ENCODE data around the gene MAPK12. TPM values are rescaled to one million over a fixed set of nuclear protein-coding genes. Genes with fewer than 3 reads are reported as not detected.

MAPK12 gene
- total RNA-seq, 4 donors from 2014 or later, result 1.2 to 37.1 (median 5.4) TPM

DNA sequence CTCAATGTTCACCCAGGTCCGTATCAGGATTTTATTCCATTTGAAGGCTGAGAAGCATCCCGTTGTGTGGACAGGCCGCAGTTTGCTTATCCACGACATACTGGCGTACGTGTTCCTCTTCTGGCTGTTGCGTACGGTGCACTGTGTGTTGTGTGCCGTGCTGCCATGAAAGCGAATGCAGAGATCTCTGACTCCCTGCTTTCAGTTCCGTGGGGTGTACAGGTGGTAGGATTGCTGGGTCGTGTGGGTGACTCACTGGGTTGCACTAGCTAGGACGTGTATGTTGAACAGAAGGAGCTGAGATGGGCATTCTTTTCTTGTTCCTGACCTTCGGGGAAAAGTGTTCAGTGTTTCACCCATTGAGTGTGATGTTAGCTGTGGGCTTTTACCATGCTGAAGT is 50.3 kb downstream of the MAPK12 start:
- TF ChIP-seq, protein P1, sequence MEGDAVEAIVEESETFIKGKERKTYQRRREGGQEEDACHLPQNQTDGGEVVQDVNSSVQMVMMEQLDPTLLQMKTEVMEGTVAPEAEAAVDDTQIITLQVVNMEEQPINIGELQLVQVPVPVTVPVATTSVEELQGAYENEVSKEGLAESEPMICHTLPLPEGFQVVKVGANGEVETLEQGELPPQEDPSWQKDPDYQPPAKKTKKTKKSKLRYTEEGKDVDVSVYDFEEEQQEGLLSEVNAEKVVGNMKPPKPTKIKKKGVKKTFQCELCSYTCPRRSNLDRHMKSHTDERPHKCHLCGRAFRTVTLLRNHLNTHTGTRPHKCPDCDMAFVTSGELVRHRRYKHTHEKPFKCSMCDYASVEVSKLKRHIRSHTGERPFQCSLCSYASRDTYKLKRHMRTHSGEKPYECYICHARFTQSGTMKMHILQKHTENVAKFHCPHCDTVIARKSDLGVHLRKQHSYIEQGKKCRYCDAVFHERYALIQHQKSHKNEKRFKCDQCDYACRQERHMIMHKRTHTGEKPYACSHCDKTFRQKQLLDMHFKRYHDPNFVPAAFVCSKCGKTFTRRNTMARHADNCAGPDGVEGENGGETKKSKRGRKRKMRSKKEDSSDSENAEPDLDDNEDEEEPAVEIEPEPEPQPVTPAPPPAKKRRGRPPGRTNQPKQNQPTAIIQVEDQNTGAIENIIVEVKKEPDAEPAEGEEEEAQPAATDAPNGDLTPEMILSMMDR (IDR thresholded peaks at IDR 0.05), result no peak
- no peak for TF ChIP-seq POLR2A (IDR thresholded peaks at IDR 0.05)
- no peak overlapping the region for H3K4me3 ChIP-seq
- no peak overlapping the region for H3K27ac ChIP-seq
- no peaks in the 10 kb centered on the region for H3K9me3 ChIP-seq
- DNase-seq, result no peak
- H3K4me1 ChIP-seq, result peaks cover 0 to 10% (median 0%) of the 10 kb centered on the region in 4 donors
- H3K27me3 ChIP-seq, result no peaks in the 10 kb centered on the region
- H3K36me3 ChIP-seq, result peaks cover 0 to 87% (median 0%) of the 10 kb centered on the region in 3 donors

DNA sequence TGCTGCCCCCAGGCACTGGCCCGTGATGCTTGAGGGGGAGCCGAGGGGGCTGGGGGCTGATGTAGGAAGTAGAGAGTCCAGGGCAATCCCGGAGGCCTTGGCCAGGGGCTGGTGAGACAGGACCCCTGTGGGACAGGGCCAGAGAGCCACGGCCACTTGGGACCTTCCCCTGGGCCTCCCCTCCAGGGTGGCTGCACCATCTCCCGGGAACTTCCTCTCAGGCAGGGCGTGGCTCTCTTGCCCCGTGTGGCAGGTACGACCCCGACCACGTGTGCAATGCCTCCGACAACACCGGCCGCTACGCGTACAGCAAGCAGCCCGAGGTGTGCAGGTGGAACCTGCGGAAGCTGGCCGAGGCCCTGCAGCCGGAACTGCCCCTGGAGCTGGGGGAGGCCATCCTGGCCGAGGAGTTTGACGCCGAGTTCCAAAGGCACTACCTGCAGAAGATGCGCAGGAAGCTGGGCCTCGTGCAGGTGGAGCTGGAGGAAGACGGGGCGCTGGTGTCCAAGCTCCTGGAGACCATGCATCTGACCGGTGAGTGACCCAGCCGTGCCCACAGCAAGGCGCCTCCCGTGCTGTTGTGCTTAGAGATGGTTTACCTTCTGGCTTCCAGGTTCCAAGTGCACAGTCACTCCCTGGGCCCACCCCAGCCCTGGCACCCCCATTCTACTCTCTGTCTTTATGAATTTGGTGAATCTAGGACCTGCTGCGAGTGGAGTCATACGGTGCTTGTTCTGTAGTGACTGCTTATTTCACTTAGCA is 50.9 kb downstream of the MAPK12 start:
- Histone ChIP-seq H3K36me3 (peaks cover 0 to 81% (median 0%) of the 10 kb centered on the region in 3 donors), H3K9me3 (no peaks in the 10 kb centered on the region), H3K27me3 (no peaks in the 10 kb centered on the region), H3K27ac (no peak overlapping the region), H3K4me3 (no peak overlapping the region), H3K4me1 (peaks cover 0 to 10% (median 0%) of the 10 kb centered on the region in 4 donors)
- DNase-seq, result no peak
- TF ChIP-seq, protein P1 (IDR thresholded peaks at IDR 0.05), result no peak
- no peak for TF ChIP-seq POLR2A (IDR thresholded peaks at IDR 0.05)

DNA sequence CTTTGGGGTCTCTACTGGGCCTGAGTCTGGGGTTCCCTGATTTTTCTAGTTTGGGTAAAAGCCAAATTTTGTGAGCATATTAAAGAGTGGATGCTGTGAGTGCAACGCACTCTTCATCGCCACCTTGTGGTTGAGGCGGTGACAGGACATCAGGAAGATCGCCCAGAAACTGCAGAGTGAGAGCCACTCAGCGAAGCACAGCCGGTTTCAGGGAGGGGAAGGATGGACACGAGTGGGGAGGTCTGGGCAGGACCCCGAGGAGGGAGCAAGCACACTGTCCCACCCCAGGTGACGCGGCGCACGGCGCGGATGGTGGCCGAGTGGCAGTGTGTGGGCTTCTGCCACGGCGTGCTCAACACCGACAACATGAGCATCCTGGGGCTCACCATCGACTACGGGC is 51.6 kb downstream of the MAPK12 start:
- Histone ChIP-seq H3K27ac (no peak overlapping the region), H3K27me3 (no peaks in the 10 kb centered on the region), H3K36me3 (peaks cover 0 to 75% (median 0%) of the 10 kb centered on the region in 3 donors), H3K4me1 (peaks cover 0 to 10% (median 0%) of the 10 kb centered on the region in 4 donors), H3K4me3 (no peak overlapping the region), H3K9me3 (no peaks in the 10 kb centered on the region)
- no peak for TF ChIP-seq POLR2A (IDR thresholded peaks at IDR 0.05)
- TF ChIP-seq, protein P1 (IDR thresholded peaks at IDR 0.05), result peak; percentile 73 to 85 (median 83)
- peak; percentile 72 to 88 (median 72) for DNase-seq

- H3K4me1 ChIP-seq, result peaks cover 0 to 10% (median 0%) of the 10 kb centered on the region in 4 donors
- TF ChIP-seq, protein P1 (IDR thresholded peaks at IDR 0.05), result no peak
- no peak for TF ChIP-seq POLR2A (IDR thresholded peaks at IDR 0.05)
Observed at GRCh38 chr22:50208939-50209892, 52.3 kb downstream of the MAPK12 start.

DNA sequence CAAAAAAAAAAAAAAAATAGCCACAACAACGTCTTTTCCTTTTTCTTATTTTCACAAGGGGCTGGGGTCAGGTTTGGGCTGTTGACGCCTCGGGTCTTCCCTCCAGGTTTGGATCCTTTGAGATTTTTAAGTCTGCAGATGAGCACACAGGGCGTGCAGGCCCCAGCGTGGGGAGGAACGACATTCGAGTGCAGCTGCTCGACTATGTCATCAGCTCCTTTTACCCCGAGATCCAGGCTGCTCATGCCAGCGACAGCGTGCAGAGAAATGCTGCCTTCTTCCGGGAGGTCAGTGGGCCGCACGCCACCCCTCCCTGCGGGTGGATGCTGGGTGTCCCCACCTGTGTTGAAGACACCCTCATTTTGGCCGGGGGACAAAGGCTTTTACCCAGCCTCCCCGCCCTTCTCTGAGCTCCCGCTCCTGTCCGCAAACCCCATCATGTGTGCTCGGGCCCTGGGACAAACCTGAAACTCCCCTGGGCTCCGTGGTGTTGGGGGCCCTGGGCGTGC is 53.0 kb downstream of the MAPK12 start:
- H3K36me3 ChIP-seq, result peaks cover 0 to 62% (median 0%) of the 10 kb centered on the region in 3 donors

More at GRCh38 chr22:50208939-50209892, 52.3 kb downstream of the MAPK12 start:
- no peaks in the 10 kb centered on the region for H3K9me3 ChIP-seq
- peaks cover 0 to 70% (median 0%) of the 10 kb centered on the region in 3 donors for H3K36me3 ChIP-seq
- H3K4me3 ChIP-seq, result no peak overlapping the region
- no peaks in the 10 kb centered on the region for H3K27me3 ChIP-seq
- no peak for DNase-seq
- no peak overlapping the region for H3K27ac ChIP-seq

More for the DNA sequence above, 53.0 kb downstream of the MAPK12 start:
- no peak overlapping the region for H3K4me3 ChIP-seq
- H3K27ac ChIP-seq, result no peak overlapping the region
- H3K4me1 ChIP-seq, result peaks cover 0 to 10% (median 0%) of the 10 kb centered on the region in 4 donors
- H3K9me3 ChIP-seq, result no peaks in the 10 kb centered on the region
- no peak for DNase-seq
- no peaks in the 10 kb centered on the region for H3K27me3 ChIP-seq
- TF ChIP-seq POLR2A (IDR thresholded peaks at IDR 0.05), result no peak
- TF ChIP-seq, protein P1 (IDR thresholded peaks at IDR 0.05), result no peak

Measured in Peyer's patch (tissue), 4 donors.